Adrenal gland (tissue), 12 donors: Measurements from ENCODE around the gene LMLN. TPM values are rescaled to one million over a fixed set of nuclear protein-coding genes. Genes with fewer than 3 reads are reported as not detected.

ENCODE experiments used
- DNase-seq, 7 donors: peaks; one replicate each; pipeline ENCODE4 v3.0.0-alpha.2; 2019 to 2020
- H3K27ac ChIP-seq, 5 donors: fragments of 200-600 bp; sonication (generic) in 4 of 5; 1 replicate in 3 of 5; 2 replicates in 2 of 5; pipeline versions ENCODE4 v1.5.1 to v1.8.0; 2016 to 2020; ENCODE audit warnings: mild to moderate bottlenecking in 1 of 5
- H3K27me3 ChIP-seq: fragments of 200-600 bp; 2 replicates; pipeline ENCODE4 v1.8.0; 2021
- H3K36me3 ChIP-seq, 2 donors: fragments of 200-600 bp; replicated peaks in 1 of 2; 1 replicate in 1 of 2; 2 replicates in 1 of 2; pipeline versions ENCODE4 v1.5.1 to v1.8.0; 2018 to 2022
- H3K4me1 ChIP-seq, 2 donors: fragments of 200-600 bp; replicated peaks in 1 of 2; 1 replicate in 1 of 2; 2 replicates in 1 of 2; pipeline versions ENCODE4 v1.5.1 to v1.8.0; 2018 to 2021
- H3K4me3 ChIP-seq, 4 donors: fragments of 200-600 bp; sonication (generic) in 3 of 4; one replicate each; pipeline ENCODE4 v1.5.1; 2016 to 2018
- H3K9me3 ChIP-seq, 3 donors: fragments of 200-600 bp; sonication (generic) in 1 of 3; replicated peaks in 1 of 3; 1 replicate in 2 of 3; 2 replicates in 1 of 3; pipeline versions ENCODE4 v1.5.1 to v1.8.0; 2016 to 2021
- CTCF ChIP-seq, 6 experiments: fragments of 450-650 bp in 4 of 6; fragments of 200-600 bp in 2 of 6; sonication (generic) in 1 of 6; IDR thresholded peaks; 1 replicate in 5 of 6; 2 replicates in 1 of 6; pipeline versions ENCODE4 v1.5.1 to v1.8.0; 2016 to 2021; ENCODE audit warnings: antibody characterized with exemption in 6 of 6, mild to moderate bottlenecking in 2 of 6, moderate library complexity in 1 of 6
- POLR2A ChIP-seq, 2 donors: fragments of 450-650 bp; IDR thresholded peaks; one replicate each; pipeline ENCODE4 v1.6.1; 2017; ENCODE audit warnings: antibody characterized with exemption in 2 of 2, mild to moderate bottlenecking in 2 of 2, moderate library complexity in 1 of 2
- WGBS, 4 donors: extraction: QIAGEN DNeasy Blood & Tissue Kit in 2 of 4; methylation state at CpG; one replicate each; pipeline versions ENCODE4 v1.1.5 to v1.1.7; 2013 to 2017; 5-methylcytosine and 5-hydroxymethylcytosine counted together
- intact Hi-C, 2 donors: fragments of 100-400 bp; cut with DNase I; formaldehyde crosslinking; loops; one replicate each; pipeline versions ENCODE4 v1.14.1 to v1.15.0; 2022 to 2023
- polyA plus RNA-seq, 3 donors: library from polyadenylated mRNA; stranded (reverse); fragments of 200-250 nt in 2 of 3; fragments of 350-450 nt in 1 of 3; fragmentation: Illumina TruSeq in 1 of 3; extraction: RNeasy Lipid Tissue Mini Kit (QIAGEN cat#74804) in 1 of 3; gene quantifications; one replicate each; pipeline ENCODE4 v1.2.3, GENCODE V29; 2013 to 2014
- total RNA-seq, 9 donors: library from RNA; depleted of rRNA in 4 of 9; stranded (reverse); fragments of >200 nt in 4 of 9; fragments of 120-200 nt in 1 of 9; fragmentation: NEBNext Ultra II Directional in 1 of 9; extraction: Animal tissue kit (Norgen Biotek cat#: 25700) in 1 of 9; gene quantifications; one replicate each; pipeline versions ENCODE4 v1.1.0 to v1.2.4, GENCODE V29; 2013 to 2023
- donor health status: healthy with polysubstance abuse.
- donor health status: Bipolar disorder and iron deficiency.
- donor health status: DM: yes; HTN: yes; CAD: no.
- donor health status: DM: no; HTN: no; CAD: no.
- donor health status: DM: no; HTN: no; CAD: no.
- donor health status: DM: yes; HTN: yes; CAD: no.

Gene LMLN
- total and polyA plus RNA-seq, 12 donors, result 3.0 to 11.2 (median 6.4) TPM

GRCh38 chr3:197940745-197941384 is 19.2 kb upstream of the LMLN start:
- no peaks in the 10 kb centered on the region for H3K9me3 ChIP-seq
- TF ChIP-seq POLR2A (IDR thresholded peaks at IDR 0.05) (no peak), CTCF (IDR thresholded peaks at IDR 0.05) (no peak)
- H3K4me1 ChIP-seq, result no peaks in the 10 kb centered on the region
- 72 to 91% (median 88%) methylated on average over 1 of the region's 1 CpG for WGBS, 4 donors
- no peak overlapping the region for H3K27ac ChIP-seq
- no peak for DNase-seq
- no peaks in the 10 kb centered on the region for H3K27me3 ChIP-seq
- intact Hi-C loops, result loop anchor here in 1 of 2 donors (5.0 kb wide), 1 partner anchor 34 kb away; no protein-coding TSS in a partner anchor
- H3K4me3 ChIP-seq, result no peak overlapping the region
- H3K36me3 ChIP-seq, result peaks cover 0 to 4% of the 10 kb centered on the region in 2 donors

- no peaks in the 10 kb centered on the region for H3K9me3 ChIP-seq
- peak in 2 of 7 donors; percentile 16 to 39 for DNase-seq
- 36 to 46% (median 40%) methylated on average over 2 of the region's 2 CpGs for WGBS, 4 donors
- TF ChIP-seq CTCF (IDR thresholded peaks at IDR 0.05) (peak; percentile 59 to 73 (median 68)), POLR2A (IDR thresholded peaks at IDR 0.05) (no peak)
- no peaks in the 10 kb centered on the region for H3K4me1 ChIP-seq
- no peak overlapping the region for H3K27ac ChIP-seq
- H3K27me3 ChIP-seq, result no peaks in the 10 kb centered on the region
- no peaks in the 10 kb centered on the region for H3K36me3 ChIP-seq
- intact Hi-C loops, result loop anchor here in 1 of 2 donors (5.0 kb wide), 1 partner anchor 36 kb away; no protein-coding TSS in a partner anchor
- no peak overlapping the region for H3K4me3 ChIP-seq
Observed at GRCh38 chr3:197942956-197943556, 17.0 kb upstream of the LMLN start.

GRCh38 chr3:197949191-197949777 is 10.7 kb upstream of the LMLN start:
- intact Hi-C loops, result loop anchor here in 1 of 2 donors (5.0 kb wide), 1 partner anchor 47 kb away; no protein-coding TSS in a partner anchor
- Histone ChIP-seq H3K4me3 (peak overlapping the region in 3 of 4 donors; percentile 3 to 86 (median 46)), H3K27ac (peak overlapping the region in 4 of 5 donors; percentile 81 to 94 (median 88)), H3K27me3 (no peaks in the 10 kb centered on the region), H3K4me1 (peaks cover 30 to 44% of the 10 kb centered on the region in 2 donors), H3K9me3 (no peaks in the 10 kb centered on the region), H3K36me3 (peaks cover 0 to 31% of the 10 kb centered on the region in 2 donors)
- DNase-seq, result no peak
- 17 to 21% (median 20%) methylated on average over 17 of the region's 17 CpGs for WGBS, 4 donors
- TF ChIP-seq POLR2A (IDR thresholded peaks at IDR 0.05) (no peak), CTCF (IDR thresholded peaks at IDR 0.05) (no peak)
